ENCODE data around the gene FNIP2. TPM values are rescaled to one million over a fixed set of nuclear protein-coding genes. Genes with fewer than 3 reads are reported as not detected.

FNIP2 gene
- total RNA-seq, 2 experiments from 2014 or later, result 10.1 to 11.3 TPM

DNA sequence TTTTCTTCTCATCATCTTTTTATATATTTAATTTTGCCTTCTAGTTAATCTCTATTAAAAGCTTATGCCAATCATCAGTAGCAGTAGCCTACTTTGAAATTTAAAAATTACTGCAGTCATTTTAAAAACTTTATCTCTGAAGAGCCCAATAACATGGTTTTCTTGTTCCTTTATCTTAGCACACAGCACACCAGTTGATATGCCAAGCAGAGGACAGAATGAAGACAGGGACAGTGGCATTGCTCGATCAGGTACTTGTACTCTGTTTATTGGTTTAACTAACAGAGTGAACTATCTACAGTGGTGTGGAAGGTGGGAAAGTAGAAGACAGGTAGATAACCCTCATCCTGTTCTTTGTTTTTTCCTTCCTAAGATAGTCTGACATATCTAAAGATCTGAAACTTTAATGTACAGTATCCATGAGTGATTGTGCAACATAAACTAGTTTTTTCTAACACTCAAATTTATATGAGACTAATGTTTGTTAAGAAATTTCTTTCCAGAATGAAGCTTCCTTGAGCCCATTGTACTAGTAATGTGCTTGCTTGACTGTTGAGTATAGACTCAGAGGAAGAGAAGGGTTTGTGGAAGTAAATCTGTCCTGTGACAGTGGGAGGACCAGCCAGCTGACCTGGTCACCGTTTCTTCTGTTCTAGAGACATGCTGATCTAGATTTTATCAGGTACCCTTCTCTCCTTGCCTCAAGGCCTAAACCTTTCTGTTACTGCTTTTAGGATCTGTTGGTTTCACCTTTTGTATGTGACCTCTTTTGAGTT is 66.6 kb downstream of the FNIP2 start:
- intact Hi-C loops (cut with micrococcal nuclease), result no loop called here
- no peak for DNase-seq
- Mint-ChIP-seq H3K4me1 (ENCODE audit: low read depth) (no peaks in the 10 kb centered on the region), H3K27ac (no peak overlapping the region), H3K9me3 (no peaks in the 10 kb centered on the region), H3K27me3 (ENCODE audit: low read depth) (no peaks in the 10 kb centered on the region), H3K4me3 (no peak overlapping the region), H3K36me3 (ENCODE audit: low read depth) (peaks cover 14% of the 10 kb centered on the region)
- CTCF ChIA-PET, result no interaction called here

DNA sequence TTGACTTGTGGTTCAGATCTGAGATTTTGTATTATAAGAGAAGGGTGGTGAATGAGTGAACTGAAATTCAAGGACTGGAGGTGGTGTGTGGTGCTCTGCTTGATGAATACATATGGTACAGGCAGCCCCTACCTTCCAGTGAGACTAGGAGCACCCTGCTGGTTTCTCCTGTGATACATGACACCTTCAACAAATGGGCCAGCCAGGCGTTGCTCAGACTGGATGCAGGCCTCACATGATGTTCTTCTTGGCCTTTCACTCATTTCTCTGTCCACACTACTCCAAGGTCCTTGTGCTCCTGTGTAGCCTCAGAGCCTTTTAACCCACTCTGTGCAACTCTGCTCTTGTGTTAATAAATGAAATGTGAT is 67.2 kb downstream of the FNIP2 start:
- no peak for DNase-seq
- no peaks in the 10 kb centered on the region for H3K4me1 Mint-ChIP-seq (ENCODE audit: low read depth)
- peaks cover 13% of the 10 kb centered on the region for H3K36me3 Mint-ChIP-seq (ENCODE audit: low read depth)
- H3K9me3 Mint-ChIP-seq, result no peaks in the 10 kb centered on the region
- intact Hi-C loops (cut with micrococcal nuclease), result no loop called here
- CTCF ChIA-PET, result no interaction called here
- no peaks in the 10 kb centered on the region for H3K27me3 Mint-ChIP-seq (ENCODE audit: low read depth)
- H3K27ac Mint-ChIP-seq, result no peak overlapping the region
- H3K4me3 Mint-ChIP-seq, result no peak overlapping the region

DNA sequence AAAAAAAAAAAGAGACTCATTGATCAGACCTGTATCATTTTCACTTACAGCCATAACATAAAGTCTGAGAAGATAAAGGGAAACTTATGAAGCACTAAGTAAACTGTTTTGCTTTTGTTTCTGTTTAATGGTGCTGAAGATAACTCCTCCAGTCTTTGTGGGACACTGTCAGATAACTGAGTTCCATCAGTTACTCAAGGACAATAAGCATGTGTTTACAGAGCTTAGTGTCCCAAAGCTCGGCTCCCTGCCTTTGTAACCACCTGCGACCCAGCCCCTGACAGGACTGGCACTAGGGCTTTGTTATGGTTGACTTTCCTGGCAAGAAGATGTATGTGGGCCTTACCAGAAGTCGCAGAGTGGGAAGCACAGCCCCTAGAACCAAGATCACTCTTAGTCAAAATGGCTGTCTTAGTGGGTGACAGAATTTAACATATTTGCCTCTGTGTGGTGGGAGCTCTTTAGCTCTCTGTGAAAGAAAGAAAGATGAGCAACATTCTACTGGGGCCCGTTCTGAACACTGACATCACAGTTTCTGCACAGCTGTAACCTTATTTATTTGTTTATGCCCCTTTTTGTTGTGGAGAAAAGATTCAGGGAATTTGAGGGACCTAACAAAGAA is 68.1 kb downstream of the FNIP2 start:
- CTCF ChIA-PET, result no interaction called here
- no peak for DNase-seq
- no peaks in the 10 kb centered on the region for H3K27me3 Mint-ChIP-seq (ENCODE audit: low read depth)
- H3K4me1 Mint-ChIP-seq (ENCODE audit: low read depth), result no peaks in the 10 kb centered on the region
- no peaks in the 10 kb centered on the region for H3K9me3 Mint-ChIP-seq
- peaks cover 16% of the 10 kb centered on the region for H3K36me3 Mint-ChIP-seq (ENCODE audit: low read depth)
- no peak overlapping the region for H3K27ac Mint-ChIP-seq
- no peak overlapping the region for H3K4me3 Mint-ChIP-seq
- intact Hi-C loops (cut with micrococcal nuclease), result no loop called here

DNA sequence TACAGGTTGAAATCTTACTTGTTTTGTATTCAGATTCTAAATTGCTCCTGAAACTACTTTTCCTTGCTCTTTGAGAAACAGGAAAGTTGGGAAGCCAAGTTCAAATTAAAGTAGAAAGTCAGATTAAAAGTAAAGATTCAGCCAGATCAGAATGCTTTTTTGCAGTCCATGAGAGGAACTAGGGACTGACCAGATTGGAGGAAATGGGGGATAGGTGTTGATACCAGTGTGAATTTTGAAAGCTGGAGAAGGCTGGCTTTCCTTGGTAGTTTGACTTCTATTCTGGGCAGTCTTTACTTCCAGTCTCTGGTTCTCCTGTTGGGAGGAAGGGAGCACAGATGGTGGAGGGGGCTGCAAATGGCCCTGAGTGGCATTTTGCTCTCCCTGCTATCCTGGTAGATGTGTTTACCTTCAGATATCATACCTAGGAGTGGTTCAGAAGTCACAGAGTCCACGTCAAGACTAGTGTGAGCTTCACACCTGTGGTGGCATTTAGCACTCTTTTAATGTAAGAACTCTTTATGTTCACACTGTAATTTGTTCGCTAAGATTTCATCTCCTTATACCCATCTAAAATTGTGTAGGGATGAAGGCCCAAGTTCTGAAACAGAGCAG is 68.8 kb downstream of the FNIP2 start:
- Mint-ChIP-seq H3K27ac (no peak overlapping the region), H3K9me3 (no peaks in the 10 kb centered on the region)
- CTCF ChIA-PET, result no interaction called here

DNA sequence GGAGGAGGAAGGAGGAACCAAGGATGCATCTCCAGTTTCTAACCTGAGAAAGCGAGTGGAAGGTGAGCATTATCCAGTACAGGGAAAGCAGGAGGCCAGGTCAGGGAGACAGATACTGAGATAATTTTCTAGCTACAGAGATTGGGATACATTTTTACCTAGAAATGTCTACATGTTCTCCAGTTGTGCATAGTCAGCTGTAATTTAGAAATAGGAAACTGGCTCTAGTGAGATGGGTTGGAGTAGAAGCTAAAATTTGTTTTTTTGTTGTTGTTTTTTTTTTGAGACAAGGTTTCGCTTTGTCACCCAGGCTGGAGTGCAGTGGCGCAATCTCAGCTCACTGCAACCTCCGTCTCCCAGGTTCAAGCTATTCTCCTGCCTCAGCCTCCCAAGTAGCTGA is 71.3 kb downstream of the FNIP2 start:
- no peaks in the 10 kb centered on the region for H3K4me1 Mint-ChIP-seq (ENCODE audit: low read depth)
- no peaks in the 10 kb centered on the region for H3K27me3 Mint-ChIP-seq (ENCODE audit: low read depth)
- no peaks in the 10 kb centered on the region for H3K9me3 Mint-ChIP-seq
- CTCF ChIA-PET, result interaction anchor here (0.6 to 3.2 kb wide), 2 partner anchors 10 to 15 kb away, joined by 3 to 17 read pairs; no protein-coding TSS in a partner anchor
- H3K36me3 Mint-ChIP-seq (ENCODE audit: low read depth), result peaks cover 13% of the 10 kb centered on the region
- DNase-seq, result no peak
- no peak overlapping the region for H3K4me3 Mint-ChIP-seq
- intact Hi-C loops (cut with micrococcal nuclease), result no loop called here
- H3K27ac Mint-ChIP-seq, result no peak overlapping the region

More for the DNA sequence above, 68.8 kb downstream of the FNIP2 start:
- Mint-ChIP-seq H3K36me3 (ENCODE audit: low read depth) (peaks cover 16% of the 10 kb centered on the region), H3K4me1 (ENCODE audit: low read depth) (no peaks in the 10 kb centered on the region), H3K27me3 (ENCODE audit: low read depth) (no peaks in the 10 kb centered on the region), H3K4me3 (no peak overlapping the region)
- no peak for DNase-seq
- intact Hi-C loops (cut with micrococcal nuclease), result no loop called here

DNA sequence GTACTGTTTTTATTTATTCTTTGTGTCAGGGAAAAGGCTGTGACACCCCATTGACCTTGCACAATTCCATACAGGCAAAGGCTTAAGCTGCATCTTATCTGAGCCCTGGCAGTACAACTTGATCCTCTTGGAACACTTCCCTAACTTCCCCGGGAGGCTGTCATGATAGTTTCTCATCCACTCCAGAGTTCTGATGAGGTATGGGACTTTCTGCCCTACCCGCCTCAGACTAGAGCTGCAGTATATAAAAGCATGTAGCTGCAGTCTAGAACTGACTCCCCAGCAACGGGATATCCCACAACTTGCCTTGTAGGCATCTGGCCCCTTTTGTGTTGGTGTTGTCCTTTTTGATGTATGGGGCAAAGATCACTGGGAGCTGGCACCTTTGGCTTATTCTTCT is 72.7 kb downstream of the FNIP2 start:
- CTCF ChIA-PET, result interaction anchor here (3.2 kb wide), 1 partner anchor 8 kb away, joined by 17 read pairs; no protein-coding TSS in a partner anchor
- Mint-ChIP-seq H3K27ac (no peak overlapping the region), H3K36me3 (ENCODE audit: low read depth) (peaks cover 13% of the 10 kb centered on the region), H3K27me3 (ENCODE audit: low read depth) (no peaks in the 10 kb centered on the region), H3K4me3 (no peak overlapping the region), H3K4me1 (ENCODE audit: low read depth) (no peaks in the 10 kb centered on the region), H3K9me3 (no peaks in the 10 kb centered on the region)
- intact Hi-C loops (cut with micrococcal nuclease), result no loop called here
- no peak for DNase-seq

DNA sequence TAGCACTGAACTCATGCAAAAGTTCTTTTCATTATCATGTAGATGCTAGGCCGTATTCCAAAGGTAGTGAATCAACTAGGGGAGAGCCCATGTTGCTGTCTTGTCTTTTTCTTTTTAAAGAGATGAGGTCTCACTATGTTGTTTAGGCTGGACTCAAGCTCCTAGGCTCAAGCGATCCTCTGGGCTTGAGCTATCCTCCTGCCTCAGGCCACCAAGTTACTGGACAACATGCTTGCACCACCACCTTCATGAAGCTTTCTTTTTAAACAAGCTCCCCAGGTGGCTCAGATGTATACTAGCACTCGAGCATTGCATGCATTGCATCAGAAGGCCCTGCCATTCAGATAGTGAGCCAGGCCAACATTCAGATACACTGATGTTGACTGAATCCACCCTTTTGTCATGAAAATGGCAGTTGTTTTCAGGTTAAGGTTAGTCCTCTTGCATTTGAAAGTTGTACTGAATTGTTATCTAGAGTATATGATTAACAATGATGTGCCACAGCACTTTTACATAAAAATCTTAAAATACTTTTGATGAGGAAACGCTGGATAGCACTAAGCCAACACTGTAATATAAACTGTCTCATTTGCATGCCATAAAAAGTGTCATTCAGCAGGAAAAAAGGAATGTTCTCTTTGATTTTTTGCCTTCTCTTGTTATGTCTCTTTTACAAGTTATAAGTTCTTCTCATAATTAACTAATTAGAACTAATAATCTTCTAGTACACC is 76.7 kb downstream of the FNIP2 start:
- intact Hi-C loops (cut with micrococcal nuclease), result no loop called here
- no peak for DNase-seq
- H3K4me3 Mint-ChIP-seq, result no peak overlapping the region
- H3K27me3 Mint-ChIP-seq (ENCODE audit: low read depth), result no peaks in the 10 kb centered on the region
- no peaks in the 10 kb centered on the region for H3K9me3 Mint-ChIP-seq
- peaks cover 6% of the 10 kb centered on the region for H3K36me3 Mint-ChIP-seq (ENCODE audit: low read depth)
- H3K27ac Mint-ChIP-seq, result no peak overlapping the region
- CTCF ChIA-PET, result interaction anchor here (1.0 to 1.8 kb wide), 3 partner anchors 8 to 357 kb away, joined by 3 to 5 read pairs (median 3); no protein-coding TSS in a partner anchor
- peaks cover 6% of the 10 kb centered on the region for H3K4me1 Mint-ChIP-seq (ENCODE audit: low read depth)

DNA sequence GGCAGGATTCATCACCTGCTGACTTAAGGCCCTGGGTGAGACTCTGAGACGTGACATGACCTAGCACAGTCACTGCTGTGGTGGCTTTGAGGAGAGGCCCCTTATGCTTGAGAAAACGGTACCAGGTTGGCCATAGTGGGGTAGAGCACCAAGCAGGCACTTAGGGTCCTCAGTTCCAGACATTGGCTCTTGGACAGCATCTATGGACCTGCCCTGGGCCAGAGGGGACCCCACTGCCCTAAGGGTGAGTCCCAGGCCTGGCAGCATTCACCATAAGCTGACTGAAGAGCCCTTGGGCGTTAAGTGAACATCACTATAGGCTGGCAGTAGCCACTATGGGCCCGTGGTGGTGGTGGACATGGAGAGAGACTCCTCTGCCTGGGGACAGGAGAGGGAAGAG is 78.7 kb downstream of the FNIP2 start:
- no peak for DNase-seq
- no peaks in the 10 kb centered on the region for H3K27me3 Mint-ChIP-seq (ENCODE audit: low read depth)
- no peak overlapping the region for H3K4me3 Mint-ChIP-seq
- H3K4me1 Mint-ChIP-seq (ENCODE audit: low read depth), result peaks cover 9% of the 10 kb centered on the region
- H3K9me3 Mint-ChIP-seq, result no peaks in the 10 kb centered on the region
- H3K27ac Mint-ChIP-seq, result no peak overlapping the region
- peaks cover 2% of the 10 kb centered on the region for H3K36me3 Mint-ChIP-seq (ENCODE audit: low read depth)
- CTCF ChIA-PET, result no interaction called here
- intact Hi-C loops (cut with micrococcal nuclease), result no loop called here

DNA sequence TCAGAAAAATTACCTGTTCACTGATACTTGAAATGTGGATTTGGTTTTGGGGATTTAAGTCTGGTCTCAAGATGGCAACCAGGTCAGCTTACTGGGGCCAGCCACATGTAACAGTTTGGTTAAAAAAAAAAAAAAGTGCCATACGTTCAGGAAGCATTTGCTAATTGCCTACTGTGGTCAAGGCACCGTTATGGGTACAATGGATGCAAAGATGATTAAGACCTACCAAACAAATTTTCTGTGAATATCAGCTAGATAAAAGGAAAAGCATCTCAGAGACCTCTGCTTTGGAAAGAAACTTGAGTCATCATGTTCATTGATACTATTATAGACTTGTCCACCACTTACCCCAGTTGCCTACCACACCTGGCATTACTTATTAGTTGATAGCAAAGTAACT is 80.9 kb downstream of the FNIP2 start:
- intact Hi-C loops (cut with micrococcal nuclease), result loop anchor here (1.0 to 2.0 kb wide), 7 partner anchors 39 to 597 kb away; partner anchors contain the start of gene C4orf46
- Mint-ChIP-seq H3K27me3 (ENCODE audit: low read depth) (no peaks in the 10 kb centered on the region), H3K36me3 (ENCODE audit: low read depth) (no peaks in the 10 kb centered on the region), H3K4me1 (ENCODE audit: low read depth) (peaks cover 9% of the 10 kb centered on the region), H3K27ac (no peak overlapping the region), H3K4me3 (no peak overlapping the region), H3K9me3 (no peaks in the 10 kb centered on the region)
- CTCF ChIA-PET, result interaction anchor here (0.6 to 4.1 kb wide), 12 partner anchors 8 to 557 kb away, joined by 3 to 25 read pairs (median 3); partner anchors contain the start of gene FNIP2
- DNase-seq, result no peak

DNA sequence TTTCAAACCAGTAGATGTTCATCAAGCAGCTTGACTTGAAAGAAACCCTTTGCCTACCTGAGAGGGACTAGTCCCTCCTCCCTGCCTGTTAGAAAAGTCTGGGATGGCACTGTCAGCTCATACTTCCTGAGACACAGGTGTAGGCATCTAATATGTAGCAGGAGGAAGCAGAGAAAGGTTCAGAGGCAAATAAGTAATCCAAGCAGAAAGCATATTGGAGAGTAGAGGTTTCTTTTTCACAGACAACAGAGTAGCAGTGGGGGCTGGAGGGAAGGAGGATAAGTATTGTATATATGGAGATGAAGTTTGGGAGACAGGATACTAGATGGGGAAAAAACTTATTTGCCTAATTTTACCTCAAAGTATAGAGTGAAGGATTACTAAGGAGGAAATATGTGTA is 81.5 kb downstream of the FNIP2 start:
- no peak for DNase-seq
- Mint-ChIP-seq H3K27me3 (ENCODE audit: low read depth) (no peaks in the 10 kb centered on the region), H3K4me1 (ENCODE audit: low read depth) (peaks cover 9% of the 10 kb centered on the region), H3K9me3 (no peaks in the 10 kb centered on the region), H3K27ac (no peak overlapping the region), H3K36me3 (ENCODE audit: low read depth) (no peaks in the 10 kb centered on the region), H3K4me3 (no peak overlapping the region)
- intact Hi-C loops (cut with micrococcal nuclease), result loop anchor here (1.0 to 2.0 kb wide), 7 partner anchors 40 to 598 kb away; partner anchors contain the start of gene C4orf46
- CTCF ChIA-PET, result interaction anchor here (0.7 to 4.1 kb wide), 13 partner anchors 7 to 352 kb away, joined by 3 to 25 read pairs (median 3); no protein-coding TSS in a partner anchor

DNA sequence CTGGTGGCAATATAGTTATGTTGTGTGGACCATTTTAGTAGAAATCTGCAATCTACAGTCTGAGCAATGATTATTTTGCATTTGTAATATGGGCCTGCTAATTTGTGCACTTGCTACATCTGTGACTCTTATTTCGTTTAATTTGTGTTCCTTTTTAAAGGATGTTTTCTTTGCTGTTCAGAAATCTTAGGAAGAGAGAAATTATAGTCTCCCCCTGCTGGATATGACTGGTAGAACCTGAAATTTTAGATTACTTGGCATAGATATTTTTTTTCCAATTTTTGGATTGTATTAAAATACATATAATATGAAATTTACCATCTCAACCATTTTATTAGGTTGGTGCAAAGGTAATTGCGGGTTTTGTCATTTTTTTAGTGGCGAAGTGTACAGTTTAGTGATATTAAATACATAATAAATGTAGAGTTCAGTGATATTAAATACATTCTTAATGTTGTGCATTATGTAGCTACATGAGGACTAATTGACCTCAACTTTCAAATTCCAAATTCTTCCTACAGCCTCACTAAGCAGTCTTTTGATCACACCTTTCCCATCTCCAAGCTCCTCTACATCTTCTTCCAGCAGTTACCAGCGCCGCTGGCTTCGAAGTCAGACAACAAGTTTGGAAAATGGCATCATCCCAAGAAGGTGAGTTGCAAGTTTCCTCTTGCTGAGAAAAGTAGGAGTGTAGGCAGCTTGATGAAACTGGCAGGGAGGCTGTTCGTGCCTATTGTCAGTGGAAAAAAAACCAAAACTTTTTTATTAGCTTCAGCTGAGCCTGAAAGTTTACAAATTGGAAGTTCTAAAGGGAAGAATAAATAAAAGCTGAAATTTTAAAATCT is 82.2 kb downstream of the FNIP2 start:
- intact Hi-C loops (cut with micrococcal nuclease), result loop anchor here (1.0 to 2.0 kb wide), 7 partner anchors 40 to 598 kb away; partner anchors contain the start of gene C4orf46
- CTCF ChIA-PET, result interaction anchor here (0.5 to 4.1 kb wide), 33 partner anchors 8 to 592 kb away, joined by 3 to 25 read pairs (median 3); no protein-coding TSS in a partner anchor
- no peak overlapping the region for H3K27ac Mint-ChIP-seq
- H3K27me3 Mint-ChIP-seq (ENCODE audit: low read depth), result no peaks in the 10 kb centered on the region
- no peaks in the 10 kb centered on the region for H3K9me3 Mint-ChIP-seq
- H3K4me1 Mint-ChIP-seq (ENCODE audit: low read depth), result peaks cover 9% of the 10 kb centered on the region
- no peaks in the 10 kb centered on the region for H3K36me3 Mint-ChIP-seq (ENCODE audit: low read depth)
- no peak overlapping the region for H3K4me3 Mint-ChIP-seq
- no peak for DNase-seq
